ENCODE data around the gene TMEM183A.
"Not testable (repeated sequence)": the region's sequence is repeated elsewhere in the genome, so short reads cannot be mapped to it uniquely, and the experiment has no call there.

The TMEM183A gene

GRCh38 chr1:202987922-202988583 is 19.1 kb upstream of the TMEM183A start:
- no peak for DNase-seq

DNA sequence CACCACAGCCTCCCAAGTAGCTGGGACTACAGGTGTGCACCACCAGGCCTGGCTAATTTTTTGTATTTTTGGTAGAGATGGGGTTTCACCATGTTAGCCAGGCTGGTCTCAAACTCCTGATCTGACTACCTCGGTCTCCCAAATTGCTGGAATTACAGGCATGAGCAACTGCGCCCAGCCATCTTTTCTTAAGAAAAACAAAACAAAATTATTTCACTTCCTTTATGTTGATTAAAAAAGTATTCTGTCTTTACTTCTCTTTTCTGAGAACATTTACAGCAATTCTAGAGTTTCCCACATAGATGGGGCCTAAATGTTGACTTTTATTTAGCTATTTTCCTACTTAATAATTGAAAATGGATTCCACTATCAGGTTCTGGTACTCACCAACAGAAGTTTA is 17.3 kb upstream of the TMEM183A start:
- no peak for DNase-seq

- no peak for DNase-seq
Observed at GRCh38 chr1:202991112-202991511, 16.1 kb upstream of the TMEM183A start.

- DNase-seq: no peak
Observed at GRCh38 chr1:202994756-202995155, 12.4 kb upstream of the TMEM183A start.

DNA sequence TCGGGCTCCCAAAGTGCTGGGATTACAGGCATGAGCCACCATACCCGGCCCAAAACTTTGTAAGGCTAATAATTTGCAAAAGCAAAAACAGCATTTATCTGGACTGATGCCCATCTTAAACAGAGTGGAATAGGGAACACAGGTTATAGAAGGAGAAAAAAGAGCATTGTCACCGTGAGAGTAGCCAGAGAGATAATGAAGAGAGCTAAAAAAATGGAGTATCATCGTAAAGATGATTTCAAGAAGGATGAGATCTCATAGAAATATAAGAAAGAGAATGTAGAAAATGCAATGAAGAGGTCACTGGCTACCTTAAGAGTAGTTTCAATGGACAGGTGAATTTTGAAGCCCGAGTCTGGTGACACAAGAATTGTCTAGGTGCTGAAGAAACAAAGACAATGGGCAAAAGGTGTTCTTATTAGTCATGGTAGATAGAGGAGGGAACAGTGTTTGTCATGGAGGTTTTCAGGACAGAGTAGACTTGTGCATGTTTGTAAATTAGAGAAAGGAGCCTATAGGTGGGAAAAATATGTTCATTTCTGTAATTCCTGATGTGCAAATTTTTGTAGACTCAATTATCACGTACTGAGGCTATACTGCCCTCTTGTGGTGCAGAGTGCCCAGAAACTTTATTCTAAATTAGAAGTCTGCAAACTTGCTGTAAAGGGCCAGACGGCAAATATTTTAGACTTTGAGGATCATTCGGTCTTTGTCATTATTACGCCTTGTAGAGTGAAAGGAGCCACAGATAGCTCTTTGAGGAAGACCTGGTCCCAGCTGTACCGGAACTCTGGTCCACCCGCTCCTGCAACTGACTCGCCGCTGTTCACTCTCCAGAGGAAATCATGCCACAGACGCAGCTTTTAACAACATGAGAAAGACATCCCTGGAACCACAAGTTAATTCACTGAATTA is 8.1 kb upstream of the TMEM183A start:
- DNase-seq: peak; percentile 64

DNA sequence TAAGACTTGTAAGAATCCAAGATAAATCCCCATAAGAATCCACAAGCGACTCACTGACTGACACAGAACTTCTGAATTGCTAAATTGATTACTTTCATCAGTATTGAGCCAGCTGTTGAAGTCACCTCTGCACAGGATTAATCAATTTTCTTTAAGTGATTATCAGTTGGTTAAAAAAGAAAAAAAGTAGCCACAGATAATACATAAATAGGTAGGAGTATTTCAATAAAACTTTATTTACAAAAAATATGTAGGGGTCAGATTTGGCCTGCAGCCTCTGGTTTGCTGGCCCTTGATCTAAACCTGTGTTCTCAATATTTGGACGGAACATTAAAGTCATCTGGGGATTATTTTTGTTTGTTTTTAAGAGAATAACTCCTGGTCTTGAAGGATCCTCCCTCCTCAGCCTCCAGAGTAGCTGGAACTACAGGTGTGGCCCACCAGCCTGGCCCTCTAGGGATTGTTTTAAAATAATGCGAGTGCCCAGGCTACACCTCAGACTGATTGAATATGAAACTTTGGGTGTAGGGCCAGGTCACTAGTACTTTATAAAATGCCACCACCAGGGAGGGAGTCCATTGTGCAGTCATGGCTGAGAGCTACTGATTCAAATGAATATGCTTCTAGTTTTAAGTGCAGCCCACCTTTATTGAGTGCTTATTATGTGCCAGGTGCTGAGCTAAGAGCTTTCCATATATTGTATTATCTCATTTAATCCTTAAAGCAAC is 6.8 kb upstream of the TMEM183A start:
- DNase-seq: no peak

- DNase-seq: no peak
Observed at GRCh38 chr1:203001986-203002385, 5.2 kb upstream of the TMEM183A start.

- DNase-seq: no peak
Observed at GRCh38 chr1:203002951-203003350, 4.2 kb upstream of the TMEM183A start.

DNA sequence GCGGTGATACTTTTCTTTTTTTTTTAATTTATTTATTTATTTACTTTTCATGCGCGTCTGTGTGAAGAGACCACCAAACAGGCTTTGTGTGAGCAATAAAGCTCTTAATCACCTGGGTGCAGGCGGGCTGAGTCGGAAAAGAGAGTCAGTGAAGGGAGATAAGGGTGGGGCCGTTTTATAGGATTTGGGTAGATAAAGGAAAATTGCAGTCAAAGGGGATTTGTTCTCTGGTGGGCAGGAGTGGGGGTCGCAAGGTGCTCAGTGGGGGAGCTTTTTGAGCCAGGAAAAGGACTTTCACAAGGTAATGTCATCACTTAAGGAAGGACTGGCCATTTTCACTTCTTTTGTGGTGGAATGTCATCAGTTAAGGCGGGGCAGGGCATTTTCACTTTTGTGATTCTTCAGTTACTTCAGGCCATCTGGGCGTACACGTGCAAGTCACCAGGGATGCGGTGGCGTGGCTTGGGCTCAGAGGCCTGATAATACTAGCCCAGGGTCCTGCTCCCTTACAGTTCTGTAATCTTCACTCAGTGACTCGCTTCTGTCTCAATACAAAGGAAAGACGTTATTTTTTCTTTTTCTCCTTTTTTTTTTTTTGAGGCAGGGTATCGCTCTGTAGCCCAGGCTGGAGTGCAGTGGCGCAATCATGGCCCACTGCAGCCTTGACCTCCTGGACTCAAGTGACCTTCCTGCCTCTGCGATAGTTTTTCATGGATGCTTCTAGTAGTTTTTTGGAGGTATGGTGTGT is 1.6 kb upstream of the TMEM183A start:
- DNase-seq: not testable (repeated sequence)

- no peak for DNase-seq
Observed at GRCh38 chr1:203009185-203009584, 2.0 kb downstream of the TMEM183A start.

- DNase-seq: no peak
Observed at GRCh38 chr1:203011582-203011981, 4.4 kb downstream of the TMEM183A start.

DNA sequence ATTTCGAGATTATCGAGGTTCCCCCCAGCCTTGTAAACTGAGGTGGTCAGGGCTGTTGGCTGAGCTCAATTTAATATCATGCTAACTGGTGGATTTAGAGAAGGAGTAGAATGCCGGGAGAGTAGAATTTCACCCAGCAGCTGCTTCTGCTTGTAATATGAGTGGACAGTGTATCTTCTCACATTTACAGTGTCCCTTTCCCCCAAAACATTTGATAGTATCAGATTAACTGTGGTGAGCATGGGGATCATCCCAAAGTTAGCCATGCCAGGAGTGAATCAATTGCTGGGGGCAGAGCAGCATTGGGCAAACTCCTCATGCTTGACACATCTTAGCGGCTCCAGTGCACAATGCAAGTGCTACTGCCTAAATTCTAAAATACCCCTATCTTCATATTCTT is 9.9 kb downstream of the TMEM183A start:
- DNase-seq: no peak

- no peak for DNase-seq
Observed at GRCh38 chr1:203017692-203018091, 10.5 kb downstream of the TMEM183A start.

DNA sequence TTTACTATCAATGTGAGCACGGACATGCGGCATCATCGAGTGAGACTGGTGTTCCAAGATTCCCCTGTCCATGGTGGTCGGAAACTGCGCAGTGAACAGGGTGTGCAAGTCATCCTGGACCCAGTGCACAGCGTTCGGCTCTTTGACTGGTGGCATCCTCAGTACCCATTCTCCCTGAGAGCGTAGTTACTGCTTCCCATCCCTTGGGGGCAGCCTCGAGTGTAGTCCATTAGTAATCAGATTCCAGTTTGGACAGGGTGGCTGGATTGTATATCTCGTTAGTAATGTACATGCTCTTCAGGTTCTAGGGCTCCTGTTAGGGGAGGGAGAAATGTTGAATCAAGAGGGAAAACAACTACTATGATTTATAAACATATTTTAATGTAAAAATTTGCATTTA is 15.7 kb downstream of the TMEM183A start:
- not testable (repeated sequence) for DNase-seq

DNA sequence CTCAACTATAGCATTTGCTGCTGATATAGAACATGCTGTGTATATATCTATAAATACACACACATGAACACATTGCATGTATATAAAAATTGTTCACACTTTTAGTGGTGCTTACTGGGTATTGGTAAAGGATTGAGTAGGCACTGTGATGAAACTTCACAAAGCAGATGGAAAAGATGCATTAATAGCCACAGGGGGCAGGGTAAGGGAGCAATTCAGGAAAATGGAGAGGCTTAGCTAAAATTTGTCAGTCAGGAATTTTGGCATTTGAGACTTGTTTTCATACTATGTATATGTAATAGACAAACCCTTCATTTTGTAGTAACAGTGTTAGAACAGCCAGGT is 18.5 kb downstream of the TMEM183A start:
- no peak for DNase-seq

DNA sequence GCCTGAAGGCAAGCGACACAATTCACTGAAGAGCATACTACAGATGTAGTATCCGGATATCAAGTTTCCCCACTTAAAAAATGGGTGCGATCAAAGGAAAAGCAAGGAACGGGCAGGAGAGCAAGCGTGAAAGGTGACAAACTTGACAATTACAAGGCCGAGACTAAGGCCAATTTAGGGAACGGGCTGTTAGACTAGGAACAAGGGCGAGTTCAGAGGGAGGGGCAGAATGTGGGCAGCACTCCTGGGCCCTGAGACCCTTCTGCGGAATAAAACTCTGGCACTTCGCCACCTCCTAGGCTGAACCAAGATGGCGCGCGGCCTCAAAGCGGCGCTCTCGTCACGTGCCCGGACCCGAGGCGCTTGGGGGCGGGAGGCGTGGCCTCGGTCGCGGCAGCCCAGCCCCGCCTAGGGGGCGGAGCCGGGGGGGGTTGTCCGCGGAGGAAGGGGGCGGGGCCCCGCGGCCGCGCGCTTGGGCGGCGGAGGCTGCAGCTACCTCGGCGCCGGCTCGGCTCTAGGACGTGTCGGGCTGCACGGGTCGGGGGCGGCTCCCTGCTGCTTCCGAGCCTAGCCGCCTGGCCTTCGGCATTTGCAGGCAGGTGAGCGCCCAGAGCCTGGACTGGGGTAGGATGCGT is 19.0 kb downstream of the TMEM183A start, which contains the start of gene PPFIA4:
Gene PPFIA4, plus strand, starts transcription at position 461 of the 635 bp plus-strand sequence. CDS start 12,518 bp downstream, outside the sequence.
- peak; percentile 96 for DNase-seq

DNA sequence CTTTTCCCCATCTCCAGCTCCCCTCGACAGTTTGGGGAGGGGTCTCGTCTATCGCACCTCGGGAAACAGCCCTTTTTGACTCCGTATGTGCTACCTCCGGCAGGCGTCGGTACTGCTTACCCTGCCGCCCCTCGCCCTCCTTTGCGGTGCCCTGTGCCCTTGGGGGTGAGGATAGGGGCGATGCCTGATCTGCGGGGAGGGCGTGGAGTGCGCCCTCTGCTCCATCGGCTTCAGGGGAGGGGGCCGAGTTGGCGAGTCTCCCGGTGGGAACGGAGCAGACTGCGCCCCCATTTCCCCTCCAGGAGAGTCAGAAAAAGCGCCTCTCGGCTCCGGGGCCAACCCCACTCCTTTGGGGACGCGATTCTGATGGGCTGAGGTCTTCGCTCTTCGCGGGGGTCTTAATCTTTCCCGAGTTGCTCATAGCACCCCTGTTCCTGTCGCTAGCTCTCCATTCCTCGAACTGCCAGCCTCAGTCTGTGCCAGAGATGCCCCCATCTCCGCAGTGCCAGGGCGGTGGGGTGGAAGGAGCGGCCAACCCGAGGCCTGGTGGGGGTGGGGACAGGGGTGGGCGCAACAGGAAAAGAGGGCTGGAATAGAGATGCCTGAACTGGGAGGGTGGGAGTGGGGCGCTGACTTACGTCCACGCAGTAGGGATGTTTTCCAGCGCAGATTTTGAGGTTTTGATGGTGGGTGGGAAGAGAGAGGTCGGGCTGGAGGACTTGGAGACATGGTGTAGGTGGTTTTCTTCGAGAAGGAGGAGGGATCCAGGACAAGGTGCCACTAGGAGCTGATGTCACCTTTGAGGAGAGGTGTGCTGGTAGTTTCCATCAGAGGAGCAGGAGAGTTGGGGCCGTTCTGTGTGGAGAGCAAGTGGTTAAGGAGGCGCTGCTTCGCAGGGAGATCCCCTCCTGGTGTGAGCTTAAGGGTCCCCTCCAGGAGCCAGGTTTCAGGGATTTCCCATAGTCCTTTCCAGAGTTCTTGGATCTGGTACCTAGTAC is 19.8 kb downstream of the TMEM183A start:
- no peak for DNase-seq

GRCh38 chr1:203028067-203028783 is 21.1 kb downstream of the TMEM183A start:
- no peak for DNase-seq

DNA sequence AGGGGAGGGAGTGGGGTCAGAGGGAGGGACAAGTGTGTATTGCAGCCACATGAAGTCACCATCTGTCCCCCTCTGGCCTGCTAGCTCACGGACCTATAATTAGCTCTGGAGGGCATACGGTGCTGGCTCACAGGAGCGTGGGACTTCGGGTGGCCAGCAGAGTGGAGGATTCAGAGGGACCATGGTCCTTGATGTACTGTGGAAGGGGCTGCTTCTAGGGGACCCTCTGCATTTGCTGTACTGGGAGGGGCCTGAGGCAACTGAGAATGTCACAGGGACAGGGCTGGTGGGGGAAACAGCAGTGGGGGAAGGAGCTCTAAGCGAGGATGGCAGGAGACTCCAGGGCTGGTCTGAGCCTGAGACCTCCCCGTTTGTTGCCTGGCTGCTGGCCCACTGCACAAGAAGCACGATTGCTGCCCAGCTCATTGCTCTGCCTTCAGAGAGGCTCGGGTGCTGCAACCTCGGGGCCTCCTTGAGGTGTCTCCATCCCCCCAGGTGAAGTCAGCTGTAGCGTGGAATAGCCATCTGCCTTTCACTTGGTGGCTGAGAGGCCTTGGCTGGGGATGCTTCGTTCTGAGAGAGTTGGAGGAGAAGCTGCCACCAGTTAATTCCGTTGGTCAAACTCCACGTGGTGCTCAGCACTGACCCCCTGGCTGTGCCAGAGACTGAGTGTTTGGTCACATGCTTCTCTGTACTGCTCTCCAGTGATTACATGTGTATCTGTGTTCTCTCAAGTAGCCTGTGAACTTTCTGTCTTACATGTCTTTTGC is 21.8 kb downstream of the TMEM183A start:
- no peak for DNase-seq
